ENCODE results near the gene GPC3. TPM values are rescaled to one million over a fixed set of nuclear protein-coding genes. Genes with fewer than 3 reads are reported as not detected.

Gene GPC3
- total RNA-seq, 1 experiment from 2014 or later, result 32.4 TPM

- ATAC-seq (no peak), DNase-seq (ENCODE audit: low spot score) (no peak)
- Mint-ChIP-seq H3K36me3 (no peaks in the 10 kb centered on the region), H3K9me3 (no peaks in the 10 kb centered on the region), H3K4me3 (no peak overlapping the region), H3K27me3 (ENCODE audit: low read depth) (no peaks in the 10 kb centered on the region), H3K4me1 (no peaks in the 10 kb centered on the region), H3K27ac (no peak overlapping the region)
- ChIA-PET CTCF (interaction anchor here (1.0 kb wide), 1 partner anchor 12 kb away, joined by 4 read pairs; no protein-coding TSS in a partner anchor), POLR2A (no interaction called here)
- no peak for TF ChIP-seq NFATC4 (CRISPR knock-in tag; IDR thresholded peaks at IDR 0.05)
- TF ChIP-seq, protein P1, sequence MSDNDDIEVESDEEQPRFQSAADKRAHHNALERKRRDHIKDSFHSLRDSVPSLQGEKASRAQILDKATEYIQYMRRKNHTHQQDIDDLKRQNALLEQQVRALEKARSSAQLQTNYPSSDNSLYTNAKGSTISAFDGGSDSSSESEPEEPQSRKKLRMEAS (CRISPR knock-in tag; IDR thresholded peaks at IDR 0.05), result no peak
- no peak for TF ChIP-seq ZNF423 (CRISPR knock-in tag; IDR thresholded peaks at IDR 0.05)
- no peak for TF ChIP-seq SOX15 (CRISPR knock-in tag; IDR thresholded peaks at IDR 0.05)
- TF ChIP-seq, protein P2, sequence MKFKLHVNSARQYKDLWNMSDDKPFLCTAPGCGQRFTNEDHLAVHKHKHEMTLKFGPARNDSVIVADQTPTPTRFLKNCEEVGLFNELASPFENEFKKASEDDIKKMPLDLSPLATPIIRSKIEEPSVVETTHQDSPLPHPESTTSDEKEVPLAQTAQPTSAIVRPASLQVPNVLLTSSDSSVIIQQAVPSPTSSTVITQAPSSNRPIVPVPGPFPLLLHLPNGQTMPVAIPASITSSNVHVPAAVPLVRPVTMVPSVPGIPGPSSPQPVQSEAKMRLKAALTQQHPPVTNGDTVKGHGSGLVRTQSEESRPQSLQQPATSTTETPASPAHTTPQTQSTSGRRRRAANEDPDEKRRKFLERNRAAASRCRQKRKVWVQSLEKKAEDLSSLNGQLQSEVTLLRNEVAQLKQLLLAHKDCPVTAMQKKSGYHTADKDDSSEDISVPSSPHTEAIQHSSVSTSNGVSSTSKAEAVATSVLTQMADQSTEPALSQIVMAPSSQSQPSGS (CRISPR knock-in tag; IDR thresholded peaks at IDR 0.05; ENCODE audit: borderline replicate concordance, low read depth), result no peak
- no peak for TF ChIP-seq TEAD4 (CRISPR knock-in tag; IDR thresholded peaks at IDR 0.05)
Measured at GRCh38 chrX:133804072-133804471, 181.3 kb downstream of the GPC3 start.

DNA sequence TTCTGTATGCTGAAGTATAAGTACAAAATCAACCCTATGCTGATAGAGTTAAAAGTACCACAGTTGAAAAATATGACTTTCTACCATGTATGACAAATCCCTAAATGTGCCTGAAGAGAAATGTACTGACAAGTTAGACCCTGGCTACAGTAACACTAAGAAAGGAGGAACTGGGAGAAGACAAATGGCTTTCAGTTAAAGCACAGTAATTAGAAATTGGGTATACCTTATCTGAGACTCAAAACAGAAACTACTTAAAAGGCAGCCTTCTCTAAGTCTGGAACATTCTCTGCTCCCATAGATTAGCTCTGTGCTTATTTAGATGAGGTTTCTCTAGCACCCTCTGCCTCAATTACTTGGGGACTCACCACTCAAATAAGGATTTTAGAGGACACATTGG, 189.1 kb downstream of the GPC3 start:
- DNase-seq (ENCODE audit: low spot score), result no peak
- ATAC-seq, result no peak
- Mint-ChIP-seq H3K4me1 (peaks cover 7% of the 10 kb centered on the region; the same call in 1 of the 2 replicates), H3K27ac (no peak overlapping the region), H3K27me3 (ENCODE audit: low read depth) (no peaks in the 10 kb centered on the region), H3K36me3 (no peaks in the 10 kb centered on the region), H3K9me3 (no peaks in the 10 kb centered on the region), H3K4me3 (no peak overlapping the region)
- no peak for TF ChIP-seq PRDM15 (CRISPR knock-in tag; IDR thresholded peaks at IDR 0.05)
- CTCF ChIA-PET, result no interaction called here
- POLR2A ChIA-PET, result no interaction called here

DNA sequence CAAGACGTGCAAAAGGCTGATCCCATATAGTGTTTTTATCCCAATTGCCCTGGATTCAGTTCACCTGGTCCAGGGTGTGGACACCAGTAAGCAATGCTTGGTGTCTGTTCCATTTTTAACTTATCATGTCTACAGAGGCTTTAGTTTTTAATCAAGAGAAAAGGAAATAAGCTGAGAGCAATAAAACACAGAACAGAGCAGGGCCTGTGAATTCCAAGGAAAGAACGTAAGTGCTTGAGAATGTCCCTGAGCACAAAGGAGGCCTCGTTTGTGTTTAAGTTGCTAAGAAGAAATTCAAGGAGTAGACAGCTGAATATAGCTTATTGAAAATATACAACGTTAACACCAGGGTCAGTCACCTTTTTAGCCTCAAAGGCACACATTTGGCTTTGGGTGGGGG, 191.3 kb downstream of the GPC3 start:
- Mint-ChIP-seq H3K4me1 (peaks cover 14% of the 10 kb centered on the region), H3K27me3 (ENCODE audit: low read depth) (no peaks in the 10 kb centered on the region)
- CTCF ChIA-PET, result interaction anchor here (2.4 to 4.0 kb wide), 4 partner anchors 19 to 233 kb away, joined by 9 to 78 read pairs (median 54); no protein-coding TSS in a partner anchor
- TF ChIP-seq ERG (CRISPR knock-in tag; IDR thresholded peaks at IDR 0.05) (no peak), PRDM15 (CRISPR knock-in tag; IDR thresholded peaks at IDR 0.05) (no peak), FOXJ3 (CRISPR knock-in tag; IDR thresholded peaks at IDR 0.05; ENCODE audit: borderline replicate concordance) (no peak), MXD4 (CRISPR knock-in tag; IDR thresholded peaks at IDR 0.05; ENCODE audit: borderline replicate concordance) (no peak), ZNF425 (CRISPR knock-in tag; conservative IDR thresholded peaks at IDR 0.05) (no peak), ATF3 (CRISPR knock-in tag; conservative IDR thresholded peaks at IDR 0.05) (no peak), ETV6 (CRISPR knock-in tag; IDR thresholded peaks at IDR 0.05) (no peak), ZNF138 (CRISPR knock-in tag; conservative IDR thresholded peaks at IDR 0.05) (no peak)
- TF ChIP-seq, protein P3, sequence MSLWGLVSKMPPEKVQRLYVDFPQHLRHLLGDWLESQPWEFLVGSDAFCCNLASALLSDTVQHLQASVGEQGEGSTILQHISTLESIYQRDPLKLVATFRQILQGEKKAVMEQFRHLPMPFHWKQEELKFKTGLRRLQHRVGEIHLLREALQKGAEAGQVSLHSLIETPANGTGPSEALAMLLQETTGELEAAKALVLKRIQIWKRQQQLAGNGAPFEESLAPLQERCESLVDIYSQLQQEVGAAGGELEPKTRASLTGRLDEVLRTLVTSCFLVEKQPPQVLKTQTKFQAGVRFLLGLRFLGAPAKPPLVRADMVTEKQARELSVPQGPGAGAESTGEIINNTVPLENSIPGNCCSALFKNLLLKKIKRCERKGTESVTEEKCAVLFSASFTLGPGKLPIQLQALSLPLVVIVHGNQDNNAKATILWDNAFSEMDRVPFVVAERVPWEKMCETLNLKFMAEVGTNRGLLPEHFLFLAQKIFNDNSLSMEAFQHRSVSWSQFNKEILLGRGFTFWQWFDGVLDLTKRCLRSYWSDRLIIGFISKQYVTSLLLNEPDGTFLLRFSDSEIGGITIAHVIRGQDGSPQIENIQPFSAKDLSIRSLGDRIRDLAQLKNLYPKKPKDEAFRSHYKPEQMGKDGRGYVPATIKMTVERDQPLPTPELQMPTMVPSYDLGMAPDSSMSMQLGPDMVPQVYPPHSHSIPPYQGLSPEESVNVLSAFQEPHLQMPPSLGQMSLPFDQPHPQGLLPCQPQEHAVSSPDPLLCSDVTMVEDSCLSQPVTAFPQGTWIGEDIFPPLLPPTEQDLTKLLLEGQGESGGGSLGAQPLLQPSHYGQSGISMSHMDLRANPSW (CRISPR knock-in tag; conservative IDR thresholded peaks at IDR 0.05; ENCODE audit: low read depth), result no peak

More for the DNA sequence above, 191.3 kb downstream of the GPC3 start:
- Mint-ChIP-seq H3K4me3 (no peak overlapping the region), H3K27ac (no peak overlapping the region), H3K9me3 (no peaks in the 10 kb centered on the region), H3K36me3 (no peaks in the 10 kb centered on the region)
- POLR2A ChIA-PET, result no interaction called here
- ATAC-seq, result no peak
- no peak for DNase-seq (ENCODE audit: low spot score)
